ENCODE data around the gene DCANP1.

The DCANP1 gene

GRCh38 chr5:135440916-135441315 lies 6.2 kb downstream of the DCANP1 start:
- DNase-seq, result no peak

- DNase-seq, result no peak
Observed at GRCh38 chr5:135439231-135440205, 7.6 kb downstream of the DCANP1 start.

- no peak for DNase-seq
Observed at GRCh38 chr5:135438636-135439221, 8.4 kb downstream of the DCANP1 start.

- DNase-seq, result no peak
Observed at GRCh38 chr5:135437796-135438560, 9.2 kb downstream of the DCANP1 start.

- DNase-seq, result no peak
Observed at GRCh38 chr5:135437422-135437795, 9.7 kb downstream of the DCANP1 start.

GRCh38 chr5:135436951-135437418 lies 10.2 kb downstream of the DCANP1 start:
- DNase-seq, result no peak

- no peak for DNase-seq
Observed at GRCh38 chr5:135435467-135436330, 11.4 kb downstream of the DCANP1 start.

- no peak for DNase-seq
Observed at GRCh38 chr5:135434591-135435466, 12.3 kb downstream of the DCANP1 start.

GRCh38 chr5:135433681-135434426 lies 13.3 kb downstream of the DCANP1 start:
- DNase-seq, result no peak

GRCh38 chr5:135432113-135432512 lies 15.0 kb downstream of the DCANP1 start:
- DNase-seq, result no peak

- no peak for DNase-seq
Observed at GRCh38 chr5:135430135-135430437, 17.1 kb downstream of the DCANP1 start.

- no peak for DNase-seq
Observed at GRCh38 chr5:135429301-135430134, 17.6 kb downstream of the DCANP1 start.

GRCh38 chr5:135428586-135428985 lies 18.6 kb downstream of the DCANP1 start:
- no peak for DNase-seq

- DNase-seq, result no peak
Observed at GRCh38 chr5:135426102-135427082, 20.8 kb downstream of the DCANP1 start.

- no peak for DNase-seq
Observed at GRCh38 chr5:135425641-135426040, 21.5 kb downstream of the DCANP1 start.

GRCh38 chr5:135423846-135424168 lies 23.3 kb downstream of the DCANP1 start:
- DNase-seq, result no peak

GRCh38 chr5:135423146-135423845 lies 23.9 kb downstream of the DCANP1 start:
- no peak for DNase-seq

GRCh38 chr5:135422419-135422818 lies 24.7 kb downstream of the DCANP1 start:
- no peak for DNase-seq
